Stimulated activated CD4-positive, alpha-beta T cell treated with anti-CD3 and anti-CD28 coated beads, Interleukin-2, amount 100 ng/mL, for 48 hours (primary cell): ENCODE measurements around the gene GTPBP8.
"Not testable (repeated sequence)": the region's sequence is repeated elsewhere in the genome, so short reads cannot be mapped to it uniquely, and the experiment has no call there.

ENCODE experiments used
- DNase-seq, 2 donors: peaks; one replicate each; pipeline ENCODE4 v3.0.0-alpha.2; 2020

GTPBP8 gene

GRCh38 chr3:113002037-113002436 is 11.3 kb downstream of the GTPBP8 start:
- DNase-seq, result no peak

DNA sequence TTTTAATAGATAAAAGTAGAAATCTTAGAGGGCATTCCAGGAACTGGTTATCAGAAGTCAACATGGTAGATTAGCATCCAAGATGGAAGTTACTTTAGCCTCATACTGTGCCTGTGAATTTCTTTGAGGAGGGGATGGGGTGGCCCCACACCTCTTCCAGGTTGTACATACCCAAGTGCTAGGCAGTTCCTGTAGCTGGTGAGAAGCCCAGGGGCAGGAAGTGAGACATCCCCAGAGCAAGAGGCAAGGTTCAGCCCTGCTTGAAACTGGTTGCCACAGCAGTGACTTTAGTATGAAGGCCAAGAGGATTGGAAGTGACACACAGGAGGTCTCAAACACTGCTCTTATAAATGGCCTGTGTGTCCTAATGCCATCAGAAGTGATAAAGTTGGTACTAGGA is 11.9 kb downstream of the GTPBP8 start:
- DNase-seq, result peak in 1 of 2 donors; percentile 23

DNA sequence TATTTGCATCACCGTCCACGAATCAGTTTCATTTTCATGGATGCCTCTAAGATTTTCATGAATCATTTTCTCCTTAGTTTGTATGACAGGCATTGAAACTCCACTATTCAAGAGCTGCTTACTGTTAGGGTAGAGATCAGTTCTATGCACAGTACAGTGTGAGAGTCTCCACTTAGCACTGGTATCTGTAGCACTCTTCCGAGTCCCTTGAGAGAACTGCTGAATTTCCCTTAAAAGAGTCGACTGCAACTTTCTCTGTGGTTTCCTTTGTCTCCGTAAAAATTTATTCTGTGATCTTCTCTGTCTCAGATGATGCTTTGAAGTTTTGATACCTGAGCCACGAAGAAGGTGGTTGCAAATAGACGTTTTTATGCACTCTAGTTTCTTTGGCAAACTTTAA is 14.8 kb downstream of the GTPBP8 start:
- DNase-seq, result no peak

DNA sequence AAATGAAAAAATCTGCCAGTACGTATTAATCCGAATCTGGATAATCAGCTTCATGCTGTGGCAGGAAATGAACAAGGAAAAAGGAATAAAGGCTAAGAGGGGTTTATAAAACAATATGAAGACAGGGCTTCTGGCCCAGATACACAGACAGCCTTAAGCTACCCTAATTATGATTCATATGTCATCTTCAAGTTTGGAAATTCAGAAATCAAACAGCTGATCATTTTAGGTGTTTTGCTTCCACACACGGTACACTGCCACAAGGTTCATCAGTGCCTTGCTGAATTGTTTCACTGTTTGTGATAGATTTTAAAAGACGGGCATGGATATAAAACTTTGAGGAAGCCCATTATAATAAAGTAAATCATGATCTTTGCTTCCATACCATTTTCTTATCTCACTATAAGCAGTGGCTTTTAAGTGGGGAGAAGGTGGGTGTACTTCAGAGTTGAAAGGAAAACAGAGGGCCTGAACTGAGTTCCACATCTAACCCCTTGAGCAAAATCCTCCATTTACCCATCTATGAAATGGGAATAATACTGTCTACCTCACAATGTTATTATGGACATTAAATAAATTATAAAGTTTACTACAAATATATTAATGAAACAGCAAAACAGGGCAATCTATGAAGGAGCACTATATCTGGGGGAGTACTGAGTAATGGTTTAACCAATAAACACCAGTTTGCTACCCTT is 15.7 kb downstream of the GTPBP8 start:
- DNase-seq, result no peak

DNA sequence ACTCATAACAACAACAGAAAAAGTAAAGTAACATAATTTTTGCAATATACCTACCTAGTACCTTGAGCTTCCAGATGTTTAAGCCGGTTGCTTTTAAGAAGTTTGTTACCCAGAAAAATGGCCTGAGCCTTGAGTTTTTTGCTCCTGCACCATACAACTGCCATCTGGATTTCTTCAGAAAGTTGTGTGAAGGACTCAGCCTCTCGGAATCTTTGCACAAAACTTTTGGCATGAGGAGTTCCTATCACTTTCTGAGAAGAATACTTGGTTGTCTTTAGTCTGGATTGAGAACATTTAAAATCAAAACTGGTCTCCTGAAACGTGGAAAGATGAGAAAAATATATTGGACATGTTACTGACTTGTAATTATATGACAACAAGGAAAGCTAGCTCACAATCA is 17.3 kb downstream of the GTPBP8 start:
- DNase-seq, result no peak

DNA sequence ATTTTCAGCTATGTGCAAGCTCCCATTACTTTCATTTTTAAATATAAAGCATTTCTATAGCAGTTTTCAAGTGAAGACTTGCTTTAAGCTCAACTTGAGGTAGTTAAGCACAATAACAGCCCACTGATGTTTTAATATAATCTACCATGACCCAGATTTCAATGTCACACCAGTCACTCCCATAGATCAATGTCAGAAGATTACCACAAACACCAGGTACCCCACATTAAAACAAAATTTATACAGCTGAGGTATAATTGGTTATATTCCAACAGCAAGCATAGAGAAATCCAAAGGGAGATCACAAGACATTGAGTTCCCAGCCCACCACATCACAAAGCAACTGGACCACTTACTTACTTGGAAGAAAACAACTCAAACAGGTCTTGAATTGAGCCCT is 22.8 kb downstream of the GTPBP8 start:
- no peak for DNase-seq

- no peak for DNase-seq
Measured at GRCh38 chr3:113018536-113019181, 27.9 kb downstream of the GTPBP8 start.

- peak; percentile 80 to 82 for DNase-seq
Measured at GRCh38 chr3:113019182-113020137, 28.7 kb downstream of the GTPBP8 start.

- DNase-seq, result no peak
Measured at GRCh38 chr3:113021471-113021870, 30.7 kb downstream of the GTPBP8 start.

GRCh38 chr3:113034011-113034410 is 43.2 kb downstream of the GTPBP8 start:
- no peak for DNase-seq

DNA sequence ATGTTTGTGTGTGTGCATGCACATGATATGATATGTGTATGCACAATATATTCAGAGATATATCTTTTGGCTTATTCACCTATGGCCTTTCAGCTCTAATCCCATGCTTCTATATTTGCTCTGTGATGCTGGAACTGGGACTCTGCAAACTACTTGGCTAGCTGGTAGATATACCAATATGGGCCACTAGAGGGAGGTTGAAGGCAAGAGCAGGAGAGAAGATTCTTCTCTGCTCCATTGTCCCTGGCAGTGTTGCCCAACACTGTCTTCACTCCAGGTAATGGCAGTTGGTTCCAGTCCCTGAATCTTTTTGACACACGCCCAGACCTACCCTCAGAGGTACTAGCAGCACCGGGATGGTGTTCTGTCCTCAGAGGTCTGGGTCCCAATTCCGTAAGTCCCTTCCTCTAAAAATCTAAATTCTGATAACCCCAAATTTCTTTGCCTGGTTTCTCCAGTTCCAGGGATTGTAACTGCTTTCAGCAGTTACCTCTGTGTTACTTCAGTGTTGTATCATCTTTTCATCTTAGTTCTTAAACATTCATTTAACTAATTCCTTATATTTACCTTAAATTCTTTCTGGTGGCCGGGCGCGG is 44.7 kb downstream of the GTPBP8 start:
- peak; percentile 28 to 31 for DNase-seq

GRCh38 chr3:113038328-113038727 is 47.5 kb downstream of the GTPBP8 start:
- no peak for DNase-seq

DNA sequence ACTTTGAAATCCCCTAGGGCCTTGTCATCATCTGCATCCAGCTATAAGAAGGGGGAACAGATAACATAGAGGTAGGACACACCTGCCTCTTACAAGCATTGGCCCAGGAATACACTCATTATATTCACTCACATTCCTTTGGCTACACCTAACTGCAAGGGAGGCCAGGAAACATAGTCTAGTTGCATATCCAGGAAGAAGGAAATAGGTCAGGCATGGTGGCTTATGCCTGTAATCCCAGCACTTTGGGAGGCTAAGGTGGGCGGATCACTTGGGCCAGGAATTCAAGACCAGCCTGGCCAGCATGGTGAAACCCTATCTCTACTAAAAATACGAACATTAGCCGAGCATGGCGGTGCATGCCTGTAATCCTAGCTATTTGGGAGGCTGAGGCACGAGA is 48.8 kb downstream of the GTPBP8 start:
- DNase-seq, result no peak

DNA sequence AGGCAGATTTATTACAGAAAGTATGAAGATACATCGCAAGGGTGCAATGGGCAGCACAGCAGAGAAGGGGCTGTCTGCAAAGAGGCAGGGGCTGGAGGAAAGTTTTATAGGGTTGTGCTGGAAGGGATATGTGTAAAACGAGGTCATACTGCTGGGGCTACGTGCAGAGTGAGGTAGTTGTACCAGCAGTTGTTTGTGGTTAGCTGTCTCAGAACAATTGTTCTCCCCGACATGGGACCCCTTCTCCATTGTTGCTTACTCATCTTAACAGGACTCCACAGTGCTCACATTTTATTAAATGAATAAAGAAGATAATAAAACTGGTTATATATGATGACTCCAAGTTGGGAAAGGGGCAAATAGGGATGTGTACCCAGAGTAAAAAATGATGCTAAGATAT is 49.4 kb downstream of the GTPBP8 start:
- DNase-seq, result no peak

- DNase-seq, result no peak
Measured at GRCh38 chr3:113043686-113044085, 52.9 kb downstream of the GTPBP8 start.

GRCh38 chr3:113046186-113046965 is 55.6 kb downstream of the GTPBP8 start:
- DNase-seq, result not testable (repeated sequence)

GRCh38 chr3:113051302-113051711 is 60.5 kb downstream of the GTPBP8 start:
- peak; percentile 90 to 94 for DNase-seq
